Lower lobe of right lung (tissue), 2 donors: ENCODE measurements around the gene NCOA6. TPM values are rescaled to one million over a fixed set of nuclear protein-coding genes. Genes with fewer than 3 reads are reported as not detected.

Experiments used
- ATAC-seq, 2 donors: fragments of 200-7000 bp; cut with Tn5 transposase; one replicate each; pipeline ENCODE4 v1.9.1; 2020 to 2022; ENCODE audit warnings: mild to moderate bottlenecking in 2 of 2, moderate library complexity in 2 of 2
- DNase-seq: peaks from one replicate; pipeline ENCODE4 v3.0.0-alpha.2; 2020
- H3K27ac ChIP-seq: fragments of 200-600 bp; one replicate; pipeline ENCODE4 v1.8.0; 2022
- H3K27me3 ChIP-seq: fragments of 200-600 bp; one replicate; pipeline ENCODE4 v1.8.0; 2022; ENCODE audit warnings: low read depth
- H3K36me3 ChIP-seq: fragments of 200-600 bp; one replicate; pipeline ENCODE4 v1.8.0; 2022; ENCODE audit warnings: mild to moderate bottlenecking
- H3K4me1 ChIP-seq: fragments of 200-600 bp; one replicate; pipeline ENCODE4 v1.8.0; 2022
- H3K4me3 ChIP-seq: fragments of 200-600 bp; one replicate; pipeline ENCODE4 v1.8.0; 2022; ENCODE audit warnings: mild to moderate bottlenecking
- H3K9me3 ChIP-seq: fragments of 200-600 bp; one replicate; pipeline ENCODE4 v1.8.0; 2022
- intact Hi-C: fragments of 100-400 bp; cut with DNase I; formaldehyde crosslinking; loops from one replicate; pipeline ENCODE4 v1.11.0; 2022
- total RNA-seq: library from RNA; stranded (reverse); fragmentation: NEBNext Ultra II Directional; extraction: Animal tissue kit (Norgen Biotek cat#: 25700); gene quantifications from one replicate; pipeline ENCODE4 v1.2.1, GENCODE V29; 2021
- TF ChIP-seq, protein P1 (sequence below): fragments of 200-600 bp; IDR thresholded peaks from one replicate; pipeline ENCODE4 v1.8.0; 2022; ENCODE audit warnings: antibody characterized with exemption, mild to moderate bottlenecking
- donor health status: DM: no; HTN: yes; CAD: no; lungs with severe emphysema.

NCOA6 gene
- total RNA-seq, 1 donor from 2014 or later, result 27.1 TPM

DNA sequence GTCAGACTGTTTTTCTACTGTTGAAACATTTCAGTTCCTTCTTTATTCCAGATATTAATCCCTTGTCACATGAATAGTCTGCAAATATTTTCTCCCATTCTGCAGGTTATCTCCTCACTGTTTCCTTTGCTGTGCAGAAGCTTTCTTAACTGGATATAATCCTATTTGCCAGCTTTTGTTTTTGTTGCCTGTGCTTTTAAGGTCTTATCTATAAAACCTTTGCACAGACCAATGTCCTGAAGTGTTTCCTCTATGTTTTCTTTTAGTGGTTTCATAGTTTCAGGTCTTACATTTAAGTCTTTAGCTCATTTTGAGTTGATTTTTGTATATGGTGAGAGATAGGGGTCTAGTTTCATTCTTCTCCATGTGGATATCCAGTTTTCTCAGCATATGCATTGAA lies 19.2 kb downstream of the NCOA6 start:
- Histone ChIP-seq H3K27me3 (no peaks in the 10 kb centered on the region), H3K9me3 (no peaks in the 10 kb centered on the region), H3K4me1 (peaks cover 26% of the 10 kb centered on the region), H3K4me3 (no peak overlapping the region), H3K27ac (no peak overlapping the region), H3K36me3 (no peaks in the 10 kb centered on the region)
- TF ChIP-seq, protein P1, sequence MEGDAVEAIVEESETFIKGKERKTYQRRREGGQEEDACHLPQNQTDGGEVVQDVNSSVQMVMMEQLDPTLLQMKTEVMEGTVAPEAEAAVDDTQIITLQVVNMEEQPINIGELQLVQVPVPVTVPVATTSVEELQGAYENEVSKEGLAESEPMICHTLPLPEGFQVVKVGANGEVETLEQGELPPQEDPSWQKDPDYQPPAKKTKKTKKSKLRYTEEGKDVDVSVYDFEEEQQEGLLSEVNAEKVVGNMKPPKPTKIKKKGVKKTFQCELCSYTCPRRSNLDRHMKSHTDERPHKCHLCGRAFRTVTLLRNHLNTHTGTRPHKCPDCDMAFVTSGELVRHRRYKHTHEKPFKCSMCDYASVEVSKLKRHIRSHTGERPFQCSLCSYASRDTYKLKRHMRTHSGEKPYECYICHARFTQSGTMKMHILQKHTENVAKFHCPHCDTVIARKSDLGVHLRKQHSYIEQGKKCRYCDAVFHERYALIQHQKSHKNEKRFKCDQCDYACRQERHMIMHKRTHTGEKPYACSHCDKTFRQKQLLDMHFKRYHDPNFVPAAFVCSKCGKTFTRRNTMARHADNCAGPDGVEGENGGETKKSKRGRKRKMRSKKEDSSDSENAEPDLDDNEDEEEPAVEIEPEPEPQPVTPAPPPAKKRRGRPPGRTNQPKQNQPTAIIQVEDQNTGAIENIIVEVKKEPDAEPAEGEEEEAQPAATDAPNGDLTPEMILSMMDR, result no peak
- intact Hi-C loops, result no loop called here
- ATAC-seq, result no peak
- no peak for DNase-seq

DNA sequence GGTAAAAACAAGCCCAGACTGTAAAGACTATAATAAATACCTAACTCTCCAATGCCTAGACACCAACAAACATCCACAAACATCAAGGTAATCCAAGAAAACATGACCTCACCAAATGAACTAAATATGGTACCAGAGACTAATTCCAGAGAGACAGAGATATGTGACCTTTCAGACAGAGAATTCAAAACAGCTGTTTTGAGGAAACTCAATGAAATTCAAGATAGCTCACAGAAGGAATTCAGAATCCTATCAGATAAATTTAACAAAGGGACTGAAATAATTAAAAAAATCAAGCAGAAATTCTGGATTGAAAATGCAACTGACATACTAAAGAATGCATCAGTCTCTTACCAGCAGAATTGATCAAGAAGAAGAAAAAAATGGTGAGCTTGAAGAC lies 26.6 kb downstream of the NCOA6 start:
- no peak for DNase-seq
- TF ChIP-seq, protein P1, result no peak
- no peak for ATAC-seq
- Histone ChIP-seq H3K9me3 (no peaks in the 10 kb centered on the region), H3K27ac (no peak overlapping the region), H3K4me3 (no peak overlapping the region), H3K4me1 (peaks cover 14% of the 10 kb centered on the region), H3K36me3 (no peaks in the 10 kb centered on the region), H3K27me3 (no peaks in the 10 kb centered on the region)
- intact Hi-C loops, result no loop called here

DNA sequence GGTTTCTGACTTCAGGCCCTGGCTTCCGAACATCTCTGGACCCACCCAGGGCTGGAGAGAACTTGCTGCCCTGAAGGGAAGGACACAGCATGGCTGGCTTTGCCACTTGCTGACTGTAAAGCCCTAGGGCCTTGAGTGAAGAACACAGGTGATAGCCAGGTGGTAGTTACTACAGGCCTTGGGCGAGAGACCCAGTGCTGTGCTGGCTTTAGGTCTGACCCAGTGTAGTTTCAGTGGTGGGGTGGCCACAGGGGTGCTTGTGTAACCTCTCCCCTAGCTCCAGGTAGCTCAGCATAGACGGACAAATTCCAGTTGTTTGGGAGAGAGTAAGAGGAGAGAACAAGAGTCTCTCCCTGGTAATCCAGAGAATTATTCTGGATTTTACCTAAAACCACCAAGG lies 27.1 kb downstream of the NCOA6 start:
- intact Hi-C loops, result no loop called here
- Histone ChIP-seq H3K27ac (no peak overlapping the region), H3K9me3 (no peaks in the 10 kb centered on the region), H3K4me1 (peaks cover 19% of the 10 kb centered on the region), H3K36me3 (no peaks in the 10 kb centered on the region), H3K27me3 (no peaks in the 10 kb centered on the region), H3K4me3 (no peak overlapping the region)
- no peak for ATAC-seq
- TF ChIP-seq, protein P1, result no peak
- no peak for DNase-seq

DNA sequence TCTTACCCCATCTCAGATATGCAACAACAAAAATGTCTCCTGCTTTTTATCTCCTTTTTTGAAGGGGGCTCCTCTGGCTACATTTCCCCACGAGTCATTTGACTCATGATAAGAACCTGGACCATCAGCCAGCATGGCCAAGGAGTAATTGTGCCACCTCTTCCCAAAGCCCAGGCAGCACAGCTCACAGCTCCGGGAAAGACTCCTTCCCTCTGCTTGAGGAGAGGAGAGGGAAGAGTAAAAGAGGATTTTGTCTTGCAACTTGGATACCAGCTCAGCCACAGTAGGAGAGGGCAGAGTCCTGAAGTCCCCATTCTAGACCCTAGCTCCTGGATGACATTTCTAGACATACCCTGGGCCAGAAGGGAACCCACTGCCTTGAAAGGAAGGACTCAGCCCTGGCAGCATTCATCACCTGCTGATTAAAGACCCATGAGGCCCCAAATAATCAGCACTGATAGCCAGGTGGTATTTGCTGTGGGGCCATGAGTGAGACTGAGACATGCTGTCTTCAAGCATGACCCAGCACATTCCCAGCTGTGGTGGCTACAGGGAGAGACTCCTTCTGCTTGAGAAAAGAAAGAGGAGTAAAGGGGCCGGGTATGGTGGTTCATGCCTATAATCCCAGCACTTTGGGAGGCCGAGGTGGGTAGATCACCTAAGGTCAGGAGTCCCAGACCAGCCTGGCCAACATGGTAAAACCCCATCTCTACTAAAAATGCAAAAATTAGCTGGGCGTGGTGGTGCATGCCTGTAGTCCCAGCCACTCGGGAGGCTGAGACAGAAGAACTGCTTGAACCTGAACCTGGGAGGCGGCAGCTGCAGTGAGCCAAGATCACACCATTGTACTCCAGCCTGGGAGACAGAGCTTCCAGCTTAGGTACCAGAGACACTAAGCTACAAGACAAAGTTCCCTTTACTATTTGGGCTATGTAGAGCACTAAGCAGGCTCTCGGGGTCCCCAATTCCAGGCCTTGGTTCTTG lies 28.1 kb downstream of the NCOA6 start:
- peaks cover 29% of the 10 kb centered on the region for H3K4me1 ChIP-seq
- H3K27me3 ChIP-seq, result no peaks in the 10 kb centered on the region
- H3K4me3 ChIP-seq, result no peak overlapping the region
- no peak for ATAC-seq
- no peak for DNase-seq
- no peaks in the 10 kb centered on the region for H3K36me3 ChIP-seq
- TF ChIP-seq, protein P1, result no peak
- H3K27ac ChIP-seq, result no peak overlapping the region
- no peaks in the 10 kb centered on the region for H3K9me3 ChIP-seq
- intact Hi-C loops, result no loop called here

DNA sequence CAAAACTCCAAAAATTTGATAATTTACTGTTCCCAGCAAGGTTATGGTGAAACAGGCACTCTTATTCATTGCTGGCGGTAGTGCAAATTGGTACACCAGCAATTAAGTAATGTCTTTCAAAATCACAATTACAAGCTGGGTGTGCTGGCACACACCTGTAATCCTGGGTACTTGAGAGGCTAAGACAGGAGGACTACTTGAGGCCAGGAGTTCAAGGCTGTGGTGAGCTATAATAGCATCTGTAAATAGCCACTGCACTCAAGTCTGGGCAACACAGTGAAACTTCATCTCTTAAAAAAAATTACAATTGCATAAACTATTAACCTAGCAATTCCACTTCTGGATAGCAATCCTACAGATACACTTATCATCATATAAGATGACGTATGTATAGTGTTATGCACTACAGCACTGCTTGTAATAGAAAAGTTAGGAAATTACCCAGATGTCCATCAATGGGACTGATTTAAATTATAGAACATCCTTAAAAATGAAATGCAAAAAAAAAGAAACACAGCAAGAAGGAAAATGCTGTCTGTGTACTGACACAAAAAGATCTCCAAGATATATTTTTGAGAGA lies 31.4 kb downstream of the NCOA6 start:
- DNase-seq, result no peak
- ATAC-seq, result peak; percentile 70 to 78

More for the DNA sequence above, 31.4 kb downstream of the NCOA6 start:
- H3K4me1 ChIP-seq, result peaks cover 43% of the 10 kb centered on the region
- intact Hi-C loops, result no loop called here
- H3K36me3 ChIP-seq, result peaks cover 9% of the 10 kb centered on the region
- no peaks in the 10 kb centered on the region for H3K27me3 ChIP-seq
- H3K9me3 ChIP-seq, result no peaks in the 10 kb centered on the region
- H3K4me3 ChIP-seq, result no peak overlapping the region
- no peak overlapping the region for H3K27ac ChIP-seq
- TF ChIP-seq, protein P1, result no peak
